IMR-90 (cell line): ENCODE measurements around the gene TESK2. TPM values are rescaled to one million over a fixed set of nuclear protein-coding genes. Genes with fewer than 3 reads are reported as not detected.

Source experiments
- ATAC-seq: fragments of 200-7000 bp; cut with Tn5 transposase; 2 replicates; pipeline ENCODE4 v1.9.1; 2020; ENCODE audit warnings: low read depth, mild to moderate bottlenecking, moderate library complexity
- BruUV-seq: library from RNA; stranded (reverse); fragments of 400-500 nt; replicated peaks from 2 replicates; lab custom pipeline; 2021; lab: Mats Ljungman, UMichigan
- CTCF ChIA-PET: fragments of 300-600 bp; formaldehyde crosslinking; extraction: SDS; loops from one replicate; lab custom pipeline; 2021; ENCODE audit warnings: antibody characterized with exemption; lab: Yijun Ruan, JAX
- POLR2A ChIA-PET: fragments of 300-600 bp; sonication (Branson Sonifier 250); formaldehyde crosslinking; loops from one replicate; lab custom pipeline; 2022; ENCODE audit warnings: antibody characterized with exemption; ENCODE audit not compliant: unreplicated experiment; lab: Charles Lee
- DNase-seq: peaks from one replicate; pipeline ENCODE4 v3.0.0; 2013
- H2AFZ ChIP-seq: replicated peaks from 2 replicates; pipeline ENCODE3; 2013; ENCODE audit warnings: low read length, mild to moderate bottlenecking; ENCODE audit not compliant: poor library complexity
- H2AK5ac ChIP-seq: 2 replicates; pipeline ENCODE4 v1.6.1; 2013; ENCODE audit warnings: low read depth, low read length, inconsistent platforms
- H2AK9ac ChIP-seq: replicated peaks from 2 replicates; pipeline ENCODE3; 2013; ENCODE audit warnings: mild to moderate bottlenecking, low read depth, low read length, moderate library complexity; ENCODE audit not compliant: poor library complexity
- H2BK120ac ChIP-seq: 2 replicates; pipeline ENCODE4 v1.6.1; 2013; ENCODE audit warnings: low read depth, low read length, inconsistent platforms
- H2BK15ac ChIP-seq: 3 replicates; pipeline ENCODE4 v1.6.1; 2013; ENCODE audit warnings: low read depth, low read length, inconsistent platforms
- H2BK20ac ChIP-seq: 2 replicates; pipeline ENCODE4 v1.6.1; 2013; ENCODE audit warnings: low read depth, mild to moderate bottlenecking, inconsistent platforms, low read length, moderate library complexity
- H2BK5ac ChIP-seq: 2 replicates; pipeline ENCODE4 v1.6.1; 2013; ENCODE audit warnings: mild to moderate bottlenecking, low read depth, low read length, inconsistent platforms; ENCODE audit not compliant: poor library complexity, severe bottlenecking
- H3K14ac ChIP-seq: replicated peaks from 2 replicates; pipeline ENCODE4 v1.6.1; 2013; ENCODE audit warnings: low read depth, low read length, inconsistent platforms
- H3K18ac ChIP-seq: 2 replicates; pipeline ENCODE4 v1.6.1; 2013; ENCODE audit warnings: low read depth, low read length, control low read depth
- H3K23ac ChIP-seq: 2 replicates; pipeline ENCODE4 v1.6.1; 2013; ENCODE audit warnings: low read depth, low read length, inconsistent platforms
- H3K27ac ChIP-seq: 2 replicates; pipeline ENCODE4 v1.5.1; 2013; ENCODE audit warnings: mild to moderate bottlenecking, control low read depth, low read length; ENCODE audit not compliant: insufficient read depth
- H3K27me3 ChIP-seq: 2 replicates; pipeline ENCODE4 v1.6.1; 2013; ENCODE audit warnings: low read length; ENCODE audit not compliant: control insufficient read depth, insufficient read depth
- H3K36me3 ChIP-seq: 2 replicates; pipeline ENCODE4 v1.6.1; 2013; ENCODE audit warnings: low read length, mixed read lengths; ENCODE audit not compliant: control insufficient read depth, insufficient read depth
- H3K4ac ChIP-seq: 2 replicates; pipeline ENCODE4 v1.6.1; 2013; ENCODE audit warnings: low read depth, low read length, inconsistent platforms
- H3K4me1 ChIP-seq: 2 replicates; pipeline ENCODE4 v1.6.1; 2013; ENCODE audit warnings: low read length, mixed read lengths; ENCODE audit not compliant: control insufficient read depth, insufficient read depth
- H3K4me2 ChIP-seq: 2 replicates; pipeline ENCODE4 v1.6.1; 2013; ENCODE audit warnings: low read depth, mild to moderate bottlenecking, control low read depth, low read length, moderate library complexity
- H3K4me3 ChIP-seq: 2 replicates; pipeline ENCODE4 v1.5.1; 2013; ENCODE audit warnings: low read depth, mild to moderate bottlenecking, control low read depth, low read length, moderate library complexity; ENCODE audit not compliant: insufficient read depth
- H3K56ac ChIP-seq: 2 replicates; pipeline ENCODE4 v1.6.1; 2013; ENCODE audit warnings: low read length, inconsistent platforms; ENCODE audit not compliant: insufficient read depth; ENCODE audit errors: extremely low read depth
- H3K79me1 ChIP-seq, 2 experiments: 2 replicates each; pipeline ENCODE4 v1.6.1; 2013; ENCODE audit warnings: low read length in 2 of 2, inconsistent platforms in 1 of 2, low read depth in 1 of 2
- H3K9ac ChIP-seq: 2 replicates; pipeline ENCODE4 v1.6.1; 2013; ENCODE audit warnings: low read depth, low read length, control low read depth
- H3K9me1 ChIP-seq: 2 replicates; pipeline ENCODE4 v1.6.1; 2013; ENCODE audit warnings: low read length, inconsistent platforms; ENCODE audit not compliant: insufficient read depth
- H3K9me3 ChIP-seq: 2 replicates; pipeline ENCODE4 v1.6.1; 2013; ENCODE audit warnings: low read length; ENCODE audit not compliant: control insufficient read depth, insufficient read depth
- H4K20me1 ChIP-seq: 2 replicates; pipeline ENCODE4 v1.6.1; 2013; ENCODE audit warnings: low read length, inconsistent platforms; ENCODE audit not compliant: insufficient read depth
- H4K5ac ChIP-seq: 2 replicates; pipeline ENCODE4 v1.6.1; 2013; ENCODE audit warnings: mild to moderate bottlenecking, low read depth, low read length, control low read depth
- H4K8ac ChIP-seq, 2 experiments: 2 replicates each; pipeline ENCODE4 v1.6.1; 2013; ENCODE audit warnings: low read depth in 2 of 2, low read length in 2 of 2, control low read depth in 1 of 2, inconsistent platforms in 1 of 2
- H4K91ac ChIP-seq: 2 replicates; pipeline ENCODE4 v1.6.1; 2013; ENCODE audit warnings: low read depth, low read length, inconsistent platforms; ENCODE audit not compliant: insufficient read depth
- BHLHE40 ChIP-seq: fragments of 150-350 bp; IDR thresholded peaks from 2 replicates; pipeline ENCODE4 v1.6.1; 2016; ENCODE audit warnings: mild to moderate bottlenecking, low read depth, low read length
- CEBPB ChIP-seq: IDR thresholded peaks from 2 replicates; pipeline ENCODE4 v1.6.1; 2012; ENCODE audit warnings: low read depth, low read length, improper control_type of control experiment
- CHD1 ChIP-seq: IDR thresholded peaks from 2 replicates; pipeline ENCODE4 v1.6.1; 2012; ENCODE audit warnings: low read depth, low read length, improper control_type of control experiment
- MAFK ChIP-seq: IDR thresholded peaks from 2 replicates; pipeline ENCODE4 v1.6.1; 2012; ENCODE audit warnings: low read depth, low read length, improper control_type of control experiment
- MAZ ChIP-seq: IDR thresholded peaks from 2 replicates; pipeline ENCODE4 v1.6.1; 2012; ENCODE audit warnings: low read depth, mild to moderate bottlenecking, low read length, improper control_type of control experiment, moderate library complexity, borderline replicate concordance
- RAD21 ChIP-seq: IDR thresholded peaks from 2 replicates; pipeline ENCODE4 v1.6.1; 2012; ENCODE audit warnings: low read length, improper control_type of control experiment
- RFX5 ChIP-seq: IDR thresholded peaks from 2 replicates; pipeline ENCODE4 v1.8.0; 2012; ENCODE audit warnings: low read depth, mild to moderate bottlenecking, low read length, moderate library complexity
- whole genome bisulfite sequencing, 2 experiments: methylation state at CpG; one replicate each; pipeline versions ENCODE4 v1.1.5 to v1.1.7; 2013; ENCODE audit warnings: missing lambda C conversion rate in 2 of 2; ENCODE audit not compliant: insufficient read length in 1 of 2; ENCODE audit errors: extremely low coverage in 2 of 2; 5-methylcytosine and 5-hydroxymethylcytosine counted together
- dilution Hi-C: fragments of 300-500 bp; cut with HindIII; formaldehyde crosslinking; loops from one replicate; pipeline ENCODE4 v1.14.3; 2018; ENCODE audit warnings: low sequenced_read_pairs; ENCODE audit not compliant: unreplicated experiment
- in situ Hi-C: fragments of 300-500 bp; cut with MboI; formaldehyde crosslinking; loops from 3 replicates; pipeline ENCODE4 v1.14.3; 2019; ENCODE audit warnings: low sequenced_read_pairs, inconsistent platforms, mixed read lengths
- intact Hi-C: fragments of 100-400 bp; cut with micrococcal nuclease; formaldehyde crosslinking; loops from 2 replicates; pipeline ENCODE4 v1.10.0; 2022
- polyA plus RNA-seq, 3 experiments: library from polyadenylated mRNA; depleted of rRNA; stranded (reverse); fragments of >200 nt; gene quantifications; 2 replicates each; pipeline ENCODE4 v1.2.3, GENCODE V29; 2012; ENCODE audit warnings: low replicate concordance in 1 of 3
- total RNA-seq: library from RNA; depleted of rRNA; stranded (reverse); fragments of >200 nt; gene quantifications from 2 replicates; pipeline ENCODE4 v1.2.3, GENCODE V29; 2012
- TF ChIP-seq, protein P1 (sequence below): fragments of 150-350 bp; IDR thresholded peaks from 2 replicates; pipeline ENCODE4 v1.6.1; 2017; ENCODE audit warnings: mild to moderate bottlenecking, antibody characterized with exemption, low read length, low read depth
- TF ChIP-seq, protein P2 (sequence below): fragments of 150-350 bp; IDR thresholded peaks from 2 replicates; pipeline ENCODE4 v1.6.1; 2016; ENCODE audit warnings: low read depth, mild to moderate bottlenecking, low read length, moderate library complexity, borderline replicate concordance
- TF ChIP-seq, protein P3 (sequence below): conservative IDR thresholded peaks from 2 replicates; pipeline ENCODE4 v1.5.1; 2012; ENCODE audit warnings: mild to moderate bottlenecking, low read depth, low read length, improper control_type of control experiment

TESK2 gene
- total and polyA plus RNA-seq, 2 of the 4 experiments (the other 2 are of a cell fraction) = 0.90 to 1.3 TPM

DNA sequence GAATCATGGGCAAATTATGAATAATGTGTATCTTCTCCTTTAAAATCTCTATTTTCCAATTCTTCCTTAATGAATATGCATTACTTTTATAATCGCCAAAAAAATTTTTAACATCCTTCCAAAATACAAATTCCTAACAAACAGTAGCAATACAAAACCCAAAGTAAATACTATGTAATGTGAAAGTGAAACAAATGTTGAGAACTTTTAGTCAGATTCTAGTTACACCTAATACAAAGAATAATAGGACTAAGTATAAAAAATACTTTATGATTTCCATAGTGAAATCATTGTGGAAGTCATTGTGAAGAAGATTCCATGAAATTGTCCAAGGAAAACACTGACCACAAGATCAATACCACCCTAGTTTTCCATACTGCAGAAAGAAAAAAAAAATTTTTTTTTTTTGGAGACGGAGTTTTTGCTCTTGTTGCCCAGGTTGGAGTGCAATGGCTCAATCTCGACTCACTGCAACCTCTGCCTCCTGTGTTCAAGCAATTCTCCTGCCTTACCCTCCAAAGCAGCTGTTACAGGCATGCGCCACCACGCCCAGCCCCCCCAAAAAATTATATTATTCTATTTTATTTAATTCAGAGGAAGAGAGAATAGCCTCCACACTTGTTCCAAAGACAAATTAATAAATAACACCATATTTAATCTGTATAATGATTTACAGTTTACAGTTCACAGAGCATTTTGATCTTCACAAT is 11.8 kb downstream of the TESK2 start:
- Histone ChIP-seq H3K27me3 (no peaks in the 10 kb centered on the region), H2BK120ac (no peak overlapping the region), H4K20me1 (no peaks in the 10 kb centered on the region), H3K9me3 (no peaks in the 10 kb centered on the region), H3K18ac (no peak overlapping the region), H3K4me2 (no peak overlapping the region), H3K36me3 (no peaks in the 10 kb centered on the region), H3K4ac (no peak overlapping the region), H2BK20ac (no peak overlapping the region), H4K5ac (no peak overlapping the region), H3K4me1 (no peaks in the 10 kb centered on the region), H3K23ac (no peak overlapping the region), H2AK9ac (no peak overlapping the region), H4K91ac (no peak overlapping the region), H2AFZ (no peak overlapping the region), H3K79me1 (no peaks in the 10 kb centered on the region), H3K4me3 (no peak overlapping the region), H3K27ac (no peak overlapping the region), H2BK5ac (no peak overlapping the region), H3K14ac (no peak overlapping the region), H2AK5ac (no peak overlapping the region), H3K9ac (no peak overlapping the region), H2BK15ac (no peak overlapping the region), H4K8ac (no peak overlapping the region), H3K56ac (no peak overlapping the region), H3K9me1 (no peaks in the 10 kb centered on the region)
- dilution Hi-C loops = no loop called here
- TF ChIP-seq RFX5 (no peak), CHD1 (no peak), RAD21 (no peak), MAFK (no peak), BHLHE40 (no peak), MAZ (no peak), CEBPB (no peak)
- TF ChIP-seq, protein P1, sequence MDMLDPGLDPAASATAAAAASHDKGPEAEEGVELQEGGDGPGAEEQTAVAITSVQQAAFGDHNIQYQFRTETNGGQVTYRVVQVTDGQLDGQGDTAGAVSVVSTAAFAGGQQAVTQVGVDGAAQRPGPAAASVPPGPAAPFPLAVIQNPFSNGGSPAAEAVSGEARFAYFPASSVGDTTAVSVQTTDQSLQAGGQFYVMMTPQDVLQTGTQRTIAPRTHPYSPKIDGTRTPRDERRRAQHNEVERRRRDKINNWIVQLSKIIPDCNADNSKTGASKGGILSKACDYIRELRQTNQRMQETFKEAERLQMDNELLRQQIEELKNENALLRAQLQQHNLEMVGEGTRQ = no peak
- TF ChIP-seq, protein P2, sequence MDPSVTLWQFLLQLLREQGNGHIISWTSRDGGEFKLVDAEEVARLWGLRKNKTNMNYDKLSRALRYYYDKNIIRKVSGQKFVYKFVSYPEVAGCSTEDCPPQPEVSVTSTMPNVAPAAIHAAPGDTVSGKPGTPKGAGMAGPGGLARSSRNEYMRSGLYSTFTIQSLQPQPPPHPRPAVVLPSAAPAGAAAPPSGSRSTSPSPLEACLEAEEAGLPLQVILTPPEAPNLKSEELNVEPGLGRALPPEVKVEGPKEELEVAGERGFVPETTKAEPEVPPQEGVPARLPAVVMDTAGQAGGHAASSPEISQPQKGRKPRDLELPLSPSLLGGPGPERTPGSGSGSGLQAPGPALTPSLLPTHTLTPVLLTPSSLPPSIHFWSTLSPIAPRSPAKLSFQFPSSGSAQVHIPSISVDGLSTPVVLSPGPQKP = no peak
- TF ChIP-seq, protein P3, sequence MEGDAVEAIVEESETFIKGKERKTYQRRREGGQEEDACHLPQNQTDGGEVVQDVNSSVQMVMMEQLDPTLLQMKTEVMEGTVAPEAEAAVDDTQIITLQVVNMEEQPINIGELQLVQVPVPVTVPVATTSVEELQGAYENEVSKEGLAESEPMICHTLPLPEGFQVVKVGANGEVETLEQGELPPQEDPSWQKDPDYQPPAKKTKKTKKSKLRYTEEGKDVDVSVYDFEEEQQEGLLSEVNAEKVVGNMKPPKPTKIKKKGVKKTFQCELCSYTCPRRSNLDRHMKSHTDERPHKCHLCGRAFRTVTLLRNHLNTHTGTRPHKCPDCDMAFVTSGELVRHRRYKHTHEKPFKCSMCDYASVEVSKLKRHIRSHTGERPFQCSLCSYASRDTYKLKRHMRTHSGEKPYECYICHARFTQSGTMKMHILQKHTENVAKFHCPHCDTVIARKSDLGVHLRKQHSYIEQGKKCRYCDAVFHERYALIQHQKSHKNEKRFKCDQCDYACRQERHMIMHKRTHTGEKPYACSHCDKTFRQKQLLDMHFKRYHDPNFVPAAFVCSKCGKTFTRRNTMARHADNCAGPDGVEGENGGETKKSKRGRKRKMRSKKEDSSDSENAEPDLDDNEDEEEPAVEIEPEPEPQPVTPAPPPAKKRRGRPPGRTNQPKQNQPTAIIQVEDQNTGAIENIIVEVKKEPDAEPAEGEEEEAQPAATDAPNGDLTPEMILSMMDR = no peak
- no peak for DNase-seq
- ChIA-PET CTCF (no interaction called here), POLR2A (no interaction called here)
- no peak for ATAC-seq
- 100% methylated on average over 1 of the region's 5 CpGs; no CpG with 5 or more reads in 1 of the 2 experiments for WGBS, 2 experiments
- intact Hi-C loops = no loop called here
- in situ Hi-C loops = no loop called here
- no TSS peak for BruUV-seq
